GM23248 (cell line): ENCODE data around the gene FXYD3.

Experiments used
- EZH2 ChIP-seq: fragments of 200-600 bp; sonication (generic); IDR thresholded peaks from 2 replicates; pipeline ENCODE4 v1.6.1; 2018; ENCODE audit warnings: antibody characterized with exemption, mild to moderate bottlenecking; ENCODE audit not compliant: insufficient read depth, poor library complexity, severe bottlenecking
- EZH2phosphoT487 ChIP-seq: fragments of 200-600 bp; sonication (generic); IDR thresholded peaks from 2 replicates; pipeline ENCODE4 v1.6.1; 2018; ENCODE audit warnings: antibody characterized with exemption, moderate library complexity, mild to moderate bottlenecking, low read depth; ENCODE audit not compliant: insufficient read depth

GRCh38 chr19:35144600-35145436 lies 29.2 kb downstream of the FXYD3 start:
- no peak for TF ChIP-seq EZH2
- no peak for TF ChIP-seq EZH2phosphoT487
